ENCODE results near the gene AVPR1A.

DNA sequence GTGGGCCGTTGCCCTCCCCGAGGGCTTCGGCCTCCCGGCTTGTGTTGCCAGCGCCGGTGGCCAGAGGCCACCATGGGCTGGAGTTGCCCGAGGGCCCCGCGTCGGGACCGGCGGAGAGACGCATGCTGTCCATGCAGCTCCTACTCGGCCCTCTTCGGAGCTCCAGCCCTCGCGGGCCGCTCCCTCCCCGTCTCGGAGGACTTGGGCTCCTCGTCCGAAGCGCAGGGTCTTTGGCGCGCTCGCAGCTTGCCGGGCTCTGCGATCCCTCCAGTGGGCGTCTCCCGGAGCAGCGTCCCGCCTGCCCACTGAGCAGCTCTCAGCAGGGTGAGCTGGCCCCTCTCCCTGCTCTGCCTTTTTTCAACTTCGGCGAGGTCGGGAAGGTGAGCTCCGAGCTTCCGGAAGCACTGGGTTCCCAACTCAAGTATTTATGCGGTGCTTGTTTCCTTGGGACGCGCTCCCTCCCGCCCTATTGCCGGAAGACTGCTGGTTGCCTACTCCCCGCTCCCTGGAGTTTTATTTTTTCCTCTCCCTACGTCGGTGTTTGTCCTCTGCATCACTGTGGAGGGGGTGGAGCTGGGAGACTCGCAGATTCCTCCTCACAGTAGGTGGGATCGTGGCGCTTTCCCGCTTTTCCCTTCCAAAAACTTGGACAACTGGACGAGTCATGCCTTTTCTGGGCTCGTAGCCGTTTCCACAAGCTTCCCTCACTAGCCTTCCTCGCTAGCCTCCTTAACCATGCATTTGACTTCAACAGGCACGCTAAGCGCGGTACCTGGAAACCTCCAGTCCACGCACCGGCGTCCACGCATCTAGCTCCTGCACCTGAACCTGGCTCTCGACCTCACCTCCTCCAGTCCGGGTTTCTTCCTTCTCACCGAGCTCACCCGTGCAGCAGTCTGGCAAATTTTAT is at the start of gene AVPR1A:
- TF ChIP-seq, protein P1, sequence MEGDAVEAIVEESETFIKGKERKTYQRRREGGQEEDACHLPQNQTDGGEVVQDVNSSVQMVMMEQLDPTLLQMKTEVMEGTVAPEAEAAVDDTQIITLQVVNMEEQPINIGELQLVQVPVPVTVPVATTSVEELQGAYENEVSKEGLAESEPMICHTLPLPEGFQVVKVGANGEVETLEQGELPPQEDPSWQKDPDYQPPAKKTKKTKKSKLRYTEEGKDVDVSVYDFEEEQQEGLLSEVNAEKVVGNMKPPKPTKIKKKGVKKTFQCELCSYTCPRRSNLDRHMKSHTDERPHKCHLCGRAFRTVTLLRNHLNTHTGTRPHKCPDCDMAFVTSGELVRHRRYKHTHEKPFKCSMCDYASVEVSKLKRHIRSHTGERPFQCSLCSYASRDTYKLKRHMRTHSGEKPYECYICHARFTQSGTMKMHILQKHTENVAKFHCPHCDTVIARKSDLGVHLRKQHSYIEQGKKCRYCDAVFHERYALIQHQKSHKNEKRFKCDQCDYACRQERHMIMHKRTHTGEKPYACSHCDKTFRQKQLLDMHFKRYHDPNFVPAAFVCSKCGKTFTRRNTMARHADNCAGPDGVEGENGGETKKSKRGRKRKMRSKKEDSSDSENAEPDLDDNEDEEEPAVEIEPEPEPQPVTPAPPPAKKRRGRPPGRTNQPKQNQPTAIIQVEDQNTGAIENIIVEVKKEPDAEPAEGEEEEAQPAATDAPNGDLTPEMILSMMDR (IDR thresholded peaks at IDR 0.05): no peak
- no peak for TF ChIP-seq POLR2A (IDR thresholded peaks at IDR 0.05)
